Esophagus muscularis mucosa (tissue), 3 donors: Measurements from ENCODE around the gene FJX1.

ENCODE experiments used
- CTCF ChIP-seq, 3 experiments: fragments of 200-600 bp in 2 of 3; fragments of 450-650 bp in 1 of 3; sonication (generic) in 2 of 3; IDR thresholded peaks; one replicate each; pipeline ENCODE4 v1.5.1; 2017 to 2019; ENCODE audit warnings: antibody characterized with exemption in 3 of 3, mild to moderate bottlenecking in 2 of 3, moderate library complexity in 1 of 3
- POLR2AphosphoS5 ChIP-seq, 2 donors: sonication (generic); formaldehyde crosslinking; IDR thresholded peaks; one replicate each; pipeline ENCODE4 v1.6.1; 2017; ENCODE audit warnings: antibody characterized with exemption in 2 of 2

- TF ChIP-seq CTCF (IDR thresholded peaks at IDR 0.05) (no peak), POLR2AphosphoS5 (IDR thresholded peaks at IDR 0.05) (no peak)
These were observed at the start of gene FJX1 for GRCh38 chr11:35617687-35618496.
